HEK293 (cell line): Measurements from ENCODE around the gene PEX10.

ENCODE experiments used
- BCL11A ChIP-seq: fragments of 450-650 bp; formaldehyde crosslinking; IDR thresholded peaks from 2 replicates; pipeline ENCODE4 v1.5.1; 2016; ENCODE audit warnings: low read depth, missing biosample characterization, missing genetic modification characterization
- CTCF ChIP-seq: fragments of 450-650 bp; formaldehyde crosslinking; IDR thresholded peaks from 2 replicates; pipeline ENCODE4 v1.5.1; 2016; ENCODE audit warnings: missing biosample characterization, missing genetic modification characterization
- KLF10 ChIP-seq: fragments of 450-650 bp; IDR thresholded peaks from 2 replicates; pipeline ENCODE4 v1.5.1; 2018; ENCODE audit warnings: missing biosample characterization, mild to moderate bottlenecking, missing genetic modification characterization
- KLF9 ChIP-seq: fragments of 450-650 bp; formaldehyde crosslinking; IDR thresholded peaks from 2 replicates; pipeline ENCODE4 v1.5.1; 2016; ENCODE audit warnings: missing biosample characterization, missing genetic modification characterization, low read depth
- MEIS1 ChIP-seq: sonication (generic); formaldehyde crosslinking; IDR thresholded peaks from 2 replicates; pipeline ENCODE4 v1.8.1; 2022; ENCODE audit warnings: missing genetic modification reagents, mild to moderate bottlenecking, borderline replicate concordance
- MZF1 ChIP-seq: fragments of 450-650 bp; formaldehyde crosslinking; IDR thresholded peaks from 2 replicates; pipeline ENCODE4 v1.5.1; 2017; ENCODE audit warnings: missing biosample characterization, missing genetic modification characterization, borderline replicate concordance
- PRDM6 ChIP-seq: fragments of 450-650 bp; formaldehyde crosslinking; IDR thresholded peaks from 2 replicates; pipeline ENCODE4 v1.5.1; 2017; ENCODE audit warnings: missing biosample characterization, missing genetic modification characterization
- SP2 ChIP-seq: fragments of 450-650 bp; formaldehyde crosslinking; IDR thresholded peaks from 2 replicates; pipeline ENCODE4 v1.5.1; 2016; ENCODE audit warnings: missing biosample characterization, missing genetic modification characterization
- ZBTB26 ChIP-seq: fragments of 450-650 bp; formaldehyde crosslinking; optimal IDR thresholded peaks from 2 replicates; pipeline ENCODE3; 2016; ENCODE audit warnings: missing biosample characterization, mild to moderate bottlenecking, missing genetic modification characterization
- ZNF266 ChIP-seq: fragments of 450-650 bp; formaldehyde crosslinking; IDR thresholded peaks from 2 replicates; pipeline ENCODE4 v1.5.1; 2016; ENCODE audit warnings: missing biosample characterization, missing genetic modification characterization, low read depth
- ZNF530 ChIP-seq: fragments of 450-650 bp; formaldehyde crosslinking; IDR thresholded peaks from 2 replicates; pipeline ENCODE4 v1.5.1; 2016; ENCODE audit warnings: low read depth, missing biosample characterization, missing genetic modification characterization
- ZSCAN23 ChIP-seq: fragments of 450-650 bp; formaldehyde crosslinking; IDR thresholded peaks from 2 replicates; pipeline ENCODE4 v1.5.1; 2016; ENCODE audit warnings: missing biosample characterization, missing genetic modification characterization

- TF ChIP-seq KLF9 (tag by site-specific recombination) (no peak), CTCF (tag by site-specific recombination) (no peak), MEIS1 (no peak), PRDM6 (tag by site-specific recombination) (no peak), ZSCAN23 (tag by site-specific recombination) (no peak), BCL11A (tag by site-specific recombination) (no peak), SP2 (tag by site-specific recombination) (no peak), MZF1 (tag by site-specific recombination) (no peak), ZNF266 (tag by site-specific recombination) (no peak), ZBTB26 (tag by site-specific recombination) (no peak), ZNF530 (tag by site-specific recombination) (no peak), KLF10 (tag by site-specific recombination) (no peak)
Measured at GRCh38 chr1:2442661-2443060, 30.3 kb upstream of the PEX10 start.
